Stimulated activated CD8-positive, alpha-beta memory T cell treated with anti-CD3 and anti-CD28 coated beads, Interleukin-12 subunit alpha, Interleukin-12 subunit beta, amount 100 ng/mL, for 24 hours (primary cell): ENCODE measurements around the gene NFATC1.

Experiments used
- DNase-seq: peaks from one replicate; pipeline ENCODE4 v3.0.0-alpha.2; 2020; ENCODE audit errors: extremely low read depth

NFATC1 gene

DNA sequence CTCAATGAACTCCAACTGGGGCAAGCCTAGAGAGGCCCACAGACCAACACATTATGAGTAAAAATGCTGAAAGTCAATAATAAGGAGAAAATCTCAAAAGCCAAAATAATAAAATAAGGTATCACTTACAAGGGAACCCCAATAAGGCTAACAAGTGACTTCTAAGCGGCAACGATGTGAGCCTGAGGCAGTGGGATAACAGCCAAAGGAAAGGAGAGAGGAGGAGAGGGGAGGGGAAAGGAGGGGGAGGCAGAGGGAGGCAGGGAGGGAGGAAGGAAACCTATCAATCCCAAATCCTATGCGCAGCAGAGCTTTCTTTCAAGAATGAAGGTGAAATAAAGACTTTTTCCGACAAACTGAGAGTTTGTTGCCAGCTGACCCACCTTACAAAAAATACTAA is 6.0 kb upstream of the NFATC1 start:
- DNase-seq = no peak

DNA sequence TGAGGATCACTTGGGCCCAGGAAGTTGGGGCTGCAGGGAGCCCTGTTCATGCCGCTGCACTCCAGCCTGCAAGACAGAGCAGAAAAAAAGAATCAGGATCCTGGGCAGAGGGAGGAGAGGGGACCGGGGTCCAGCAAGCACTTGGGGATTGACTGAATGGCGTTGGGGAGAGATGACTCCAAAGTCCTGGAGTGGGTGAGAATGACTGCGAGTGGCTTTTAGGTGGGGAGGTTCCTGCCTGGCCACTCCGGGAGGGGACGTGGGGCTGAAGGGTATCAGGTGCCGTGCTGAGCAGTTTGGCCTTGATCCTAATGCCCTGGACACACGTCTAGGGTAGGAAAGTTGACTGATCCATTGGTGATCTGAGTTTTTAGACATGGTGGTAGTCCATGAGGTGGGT is 3.5 kb upstream of the NFATC1 start:
- DNase-seq = no peak

DNA sequence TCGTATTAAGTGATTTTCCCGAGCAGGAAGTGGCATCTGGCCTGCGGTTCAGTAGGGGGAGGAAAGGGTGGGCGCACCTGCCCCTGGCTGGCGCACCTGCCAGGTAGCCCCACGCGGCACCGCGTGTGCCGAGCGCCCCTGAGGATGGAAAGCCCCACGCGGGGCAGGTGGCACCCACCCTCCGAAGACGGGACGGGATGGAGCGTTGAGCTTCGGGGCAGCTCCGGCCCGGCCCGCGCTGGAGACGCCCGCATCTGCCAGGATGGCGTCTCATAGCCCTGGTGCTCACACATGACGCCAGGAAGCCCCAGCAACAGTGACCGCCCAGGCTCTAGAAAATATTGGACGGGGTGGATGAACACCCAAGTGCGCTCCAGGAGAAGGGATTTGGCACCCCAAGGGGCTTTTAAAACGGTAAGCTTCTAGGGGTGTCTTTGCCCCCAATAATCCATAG is 2.5 kb upstream of the NFATC1 start:
- no peak for DNase-seq

DNA sequence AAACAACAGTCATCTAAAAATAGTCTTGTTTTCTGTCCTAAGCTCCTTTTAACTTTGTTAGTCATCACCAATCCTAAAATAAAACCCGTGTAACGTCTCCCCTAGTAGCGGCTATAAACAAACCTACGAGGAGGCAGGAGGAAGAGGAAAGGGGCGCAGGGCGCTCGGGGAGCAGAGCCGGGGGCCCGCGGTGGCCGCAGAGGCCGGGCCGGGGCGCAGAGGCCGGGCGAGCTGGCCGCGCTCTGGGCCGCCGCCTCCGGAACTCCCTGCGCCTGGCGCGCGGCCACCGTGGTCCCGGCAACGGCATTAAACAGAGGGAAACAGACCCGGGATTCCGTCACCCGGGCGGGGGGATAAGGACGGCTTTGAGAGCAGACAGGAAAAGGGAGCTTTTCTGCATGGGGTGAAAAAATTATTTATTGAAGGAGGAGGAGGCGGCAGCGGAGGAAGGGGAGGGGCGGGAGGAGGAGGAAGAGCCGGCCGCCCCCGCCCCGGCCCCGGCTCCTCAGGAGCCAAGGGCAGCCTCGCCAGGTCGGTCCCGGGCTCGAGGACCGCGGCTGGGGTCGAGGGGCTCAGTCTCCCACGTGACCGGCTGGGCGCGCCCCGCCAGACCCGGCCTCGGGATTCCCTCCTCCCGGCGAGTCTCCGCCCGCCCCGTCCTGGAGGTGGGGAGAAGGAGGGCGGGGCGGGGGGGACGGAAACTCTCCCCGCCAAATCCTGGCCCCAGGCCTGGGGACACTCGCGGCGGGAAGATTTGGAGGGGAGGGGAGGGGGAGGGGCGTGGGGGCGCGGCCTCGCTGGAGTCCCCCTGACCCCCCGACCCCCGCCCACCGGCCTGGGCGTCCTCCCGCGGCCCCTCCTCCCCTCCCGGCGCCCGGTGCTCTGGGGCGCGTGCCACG is 1.8 kb upstream of the NFATC1 start:
- no peak for DNase-seq

DNA sequence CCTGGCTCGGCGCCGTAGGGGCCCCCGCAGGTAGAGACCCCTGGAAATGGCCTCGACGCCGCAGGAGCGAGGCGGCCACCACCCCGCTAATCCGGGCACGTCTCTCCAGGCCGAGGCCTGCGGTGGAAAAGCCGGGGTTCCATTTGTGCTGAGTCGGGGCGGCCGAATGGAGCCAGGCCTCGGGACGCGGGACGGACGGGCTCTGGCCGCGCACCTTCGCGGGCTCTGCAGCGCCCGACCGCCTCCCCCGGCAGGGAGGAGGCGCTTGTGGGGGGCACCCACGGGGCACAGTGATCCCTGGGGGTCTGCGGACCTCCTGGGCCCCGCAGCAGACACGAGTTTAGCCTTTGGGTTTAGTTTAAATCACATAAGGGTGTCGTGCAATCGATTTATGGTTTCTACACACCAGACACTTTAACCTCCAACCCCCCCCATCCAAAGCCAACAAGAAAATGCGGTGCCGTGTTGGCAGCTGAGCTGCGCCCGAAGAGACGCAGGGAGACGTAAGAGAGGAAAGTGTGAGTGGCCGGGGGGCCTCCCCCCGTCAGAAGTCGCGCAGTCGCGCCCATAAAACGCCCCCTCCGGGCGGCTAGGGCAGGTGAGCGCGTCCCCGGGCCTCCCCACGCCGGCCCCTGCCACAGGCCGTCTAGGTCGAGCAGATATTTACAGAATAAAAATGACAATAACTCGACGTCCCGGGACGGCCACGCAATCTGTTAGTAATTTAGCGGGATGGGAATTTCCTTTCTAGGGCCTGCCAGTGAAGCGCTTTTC is 1.0 kb upstream of the NFATC1 start:
- no peak for DNase-seq

DNA sequence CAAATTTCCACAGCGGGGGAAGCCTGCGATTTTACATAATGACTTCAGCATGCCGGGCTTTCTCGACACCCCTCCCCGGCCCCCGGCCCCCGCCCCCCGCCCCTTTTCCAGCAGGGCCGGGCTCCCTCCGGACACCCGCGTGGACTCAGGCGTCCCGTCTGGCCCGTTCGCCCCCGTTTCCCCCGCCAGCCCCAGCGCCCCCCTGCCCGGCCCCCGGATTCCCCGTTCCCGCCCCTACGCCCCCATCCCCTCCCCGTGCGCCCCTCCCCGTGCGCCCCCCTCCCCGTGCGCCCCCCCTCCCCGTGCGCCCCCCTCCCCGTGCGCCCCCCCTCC is 456 bp upstream of the NFATC1 start:
- DNase-seq = no peak

DNA sequence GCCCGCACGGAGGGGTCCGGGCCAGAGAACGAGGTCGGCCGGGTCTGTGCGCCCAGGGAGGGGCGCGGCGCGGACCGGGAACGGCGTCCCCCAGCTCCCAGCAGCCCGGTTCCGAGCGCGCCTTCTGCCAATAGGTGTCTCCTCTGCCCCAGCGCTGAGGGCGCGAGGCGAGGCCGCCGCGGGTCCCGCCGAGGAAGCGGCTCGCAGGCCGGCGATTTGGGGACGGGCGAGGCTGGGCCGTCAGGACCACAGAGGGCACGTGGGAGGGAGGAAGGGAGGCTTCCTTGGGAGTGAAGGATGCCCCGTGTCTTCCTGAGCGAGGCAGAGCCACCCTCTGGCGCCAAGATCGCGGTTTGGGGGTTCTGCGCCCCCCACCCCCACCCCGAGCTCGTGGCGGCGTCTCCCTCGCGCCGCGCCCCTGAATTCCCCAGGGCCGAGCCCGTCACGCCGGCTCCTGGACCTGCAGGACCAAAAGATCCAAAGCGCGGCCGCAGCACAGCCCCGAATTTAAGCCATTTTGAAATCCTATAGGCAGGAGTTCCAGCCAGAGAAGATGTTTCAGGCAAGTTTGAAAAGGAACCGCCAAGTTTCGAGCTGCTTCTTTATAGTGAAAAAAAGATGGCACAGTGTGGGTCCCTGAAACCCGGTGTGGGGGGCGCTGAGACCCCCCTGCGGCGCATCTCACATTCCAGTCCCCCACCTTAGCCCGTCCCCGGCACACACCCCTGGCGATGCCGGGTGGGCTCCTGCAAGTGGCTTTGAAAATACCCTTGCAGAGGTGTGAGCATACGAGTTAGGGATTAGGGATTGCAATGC is 909 bp downstream of the NFATC1 start:
- no peak for DNase-seq

DNA sequence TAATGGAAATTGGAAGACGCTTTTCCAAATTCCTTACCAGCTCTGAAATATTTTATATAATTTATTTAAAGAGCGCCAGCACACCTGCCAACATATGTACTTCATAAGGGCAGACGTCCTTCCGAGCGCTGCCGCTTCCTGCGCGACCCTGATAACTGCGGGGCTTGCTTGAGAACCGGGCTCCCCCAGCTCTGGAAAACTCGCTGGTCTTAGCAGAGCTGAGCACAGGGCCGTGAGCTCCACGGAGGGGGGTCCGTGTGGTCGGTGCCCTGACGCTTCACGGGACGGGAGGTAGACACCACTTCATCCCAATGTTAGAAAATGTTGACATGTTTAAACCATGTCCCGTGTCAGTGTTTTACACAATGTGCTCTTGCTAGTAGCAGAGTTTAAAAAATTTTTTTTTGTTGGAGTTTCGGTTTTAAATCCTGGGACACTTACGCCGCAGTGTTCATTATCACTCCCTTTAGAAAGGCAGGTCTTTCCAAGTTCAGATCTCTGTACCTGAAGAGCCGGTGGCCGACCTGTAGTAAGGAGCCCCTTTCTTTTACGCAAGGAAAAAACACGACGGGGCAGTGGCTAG is 1.6 kb downstream of the NFATC1 start:
- DNase-seq = no peak

DNA sequence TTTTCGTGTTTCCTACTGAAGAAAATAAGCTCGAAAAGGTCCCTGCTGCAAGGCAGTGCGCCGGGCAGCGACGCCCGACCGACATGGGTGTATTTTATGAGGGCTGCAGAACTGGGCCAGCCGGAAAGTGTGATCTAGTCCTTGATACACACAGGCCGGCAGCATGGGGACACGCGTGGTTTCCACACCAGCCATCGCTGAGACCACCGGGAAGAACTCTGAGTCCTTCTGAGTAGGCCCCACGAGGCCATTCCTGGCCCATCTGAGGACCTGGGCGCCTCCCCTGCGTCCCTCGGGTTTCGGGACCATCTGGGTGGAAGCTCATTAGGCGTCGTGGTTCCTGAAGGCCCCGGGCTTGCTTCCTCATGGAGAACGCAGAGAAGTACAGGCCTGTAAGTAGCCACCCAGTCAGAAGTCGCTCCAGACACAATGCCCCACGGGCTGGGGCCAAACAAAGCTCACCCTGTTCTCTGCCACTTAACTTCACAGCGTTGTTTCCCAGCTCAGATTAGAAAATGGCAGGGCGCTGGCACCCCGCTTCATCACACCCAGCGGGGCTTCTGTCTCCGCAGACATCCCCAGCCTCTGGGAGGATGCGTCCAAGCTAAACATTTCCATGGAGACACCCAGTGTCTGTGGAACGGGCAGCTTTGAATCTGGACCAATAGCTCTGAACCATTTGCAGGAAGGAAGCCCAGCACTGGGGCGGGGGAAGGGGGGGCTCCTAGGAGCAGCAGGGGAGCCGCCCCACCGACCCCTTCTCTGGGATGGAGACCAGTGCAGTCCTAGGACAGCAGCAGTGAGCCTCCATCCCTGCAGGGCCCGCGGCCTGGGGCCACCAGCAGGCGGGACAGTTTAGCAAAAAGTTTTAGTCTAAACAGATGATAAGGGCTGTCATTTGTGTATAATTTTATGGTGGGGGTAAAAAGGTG is 2.4 kb downstream of the NFATC1 start:
- DNase-seq = no peak

DNA sequence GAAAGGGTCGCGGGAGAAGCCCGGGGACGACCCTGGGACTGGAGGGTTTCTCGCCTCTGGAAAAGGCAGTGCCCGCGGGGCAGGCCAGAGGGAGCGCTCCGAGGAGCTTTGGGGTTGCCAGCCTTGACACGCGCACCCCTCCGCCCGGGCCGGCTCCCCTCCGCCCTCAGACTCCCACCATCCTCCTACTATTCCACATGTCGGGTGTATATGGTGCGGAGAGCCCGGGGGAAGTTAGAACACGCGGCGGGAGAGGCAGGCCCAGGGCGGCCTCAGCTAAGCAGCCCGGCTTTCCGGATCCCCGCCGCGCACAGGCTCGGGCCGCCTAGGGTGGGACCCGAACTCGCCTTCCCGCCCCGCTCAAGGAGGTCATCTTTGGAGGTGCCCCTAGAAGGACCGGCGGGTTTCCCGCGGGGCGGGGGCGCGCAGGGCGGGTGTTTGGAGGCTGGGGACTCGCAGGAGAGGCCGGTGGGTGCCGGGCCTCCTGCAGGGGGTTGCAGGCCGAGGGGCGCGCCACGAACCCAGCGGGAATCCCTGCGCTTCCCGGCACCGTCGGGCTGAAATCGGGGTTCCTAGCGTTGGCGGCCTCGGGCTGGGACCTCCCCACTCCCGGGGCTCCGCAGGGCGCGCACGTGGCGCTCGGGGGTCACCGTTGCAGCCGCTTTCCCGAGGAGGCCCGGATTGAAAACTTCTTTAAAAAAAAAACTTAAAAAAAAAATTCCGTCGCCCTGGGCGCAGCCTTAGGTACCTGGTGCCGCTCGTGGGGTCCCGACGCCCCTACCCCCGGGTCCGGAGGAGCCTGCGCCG is 3.7 kb downstream of the NFATC1 start:
- no peak for DNase-seq

DNA sequence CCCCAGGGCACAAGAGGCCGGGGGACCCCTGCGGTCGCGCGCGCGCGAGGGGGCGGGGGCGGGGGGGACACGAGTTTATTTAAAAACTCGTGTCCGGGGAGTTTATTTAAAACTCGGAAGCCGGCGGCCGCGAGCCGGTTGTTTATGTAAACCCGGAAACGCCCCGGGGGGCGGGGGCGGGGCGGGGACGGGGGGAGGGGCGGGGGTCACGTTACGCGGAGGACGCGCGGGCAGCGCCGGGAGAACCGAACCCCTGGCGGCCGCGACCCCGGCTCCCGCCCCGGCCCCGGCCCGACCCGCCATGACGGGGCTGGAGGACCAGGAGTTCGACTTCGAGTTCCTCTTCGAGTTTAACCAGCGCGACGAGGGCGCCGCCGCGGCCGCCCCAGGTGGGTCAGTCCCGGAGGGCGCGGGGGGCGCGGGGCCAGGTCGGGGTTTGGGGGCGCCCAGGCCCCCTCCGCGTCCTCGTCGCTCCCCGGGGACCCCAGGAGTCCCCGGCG is 4.4 kb downstream of the NFATC1 start:
- no peak for DNase-seq

DNA sequence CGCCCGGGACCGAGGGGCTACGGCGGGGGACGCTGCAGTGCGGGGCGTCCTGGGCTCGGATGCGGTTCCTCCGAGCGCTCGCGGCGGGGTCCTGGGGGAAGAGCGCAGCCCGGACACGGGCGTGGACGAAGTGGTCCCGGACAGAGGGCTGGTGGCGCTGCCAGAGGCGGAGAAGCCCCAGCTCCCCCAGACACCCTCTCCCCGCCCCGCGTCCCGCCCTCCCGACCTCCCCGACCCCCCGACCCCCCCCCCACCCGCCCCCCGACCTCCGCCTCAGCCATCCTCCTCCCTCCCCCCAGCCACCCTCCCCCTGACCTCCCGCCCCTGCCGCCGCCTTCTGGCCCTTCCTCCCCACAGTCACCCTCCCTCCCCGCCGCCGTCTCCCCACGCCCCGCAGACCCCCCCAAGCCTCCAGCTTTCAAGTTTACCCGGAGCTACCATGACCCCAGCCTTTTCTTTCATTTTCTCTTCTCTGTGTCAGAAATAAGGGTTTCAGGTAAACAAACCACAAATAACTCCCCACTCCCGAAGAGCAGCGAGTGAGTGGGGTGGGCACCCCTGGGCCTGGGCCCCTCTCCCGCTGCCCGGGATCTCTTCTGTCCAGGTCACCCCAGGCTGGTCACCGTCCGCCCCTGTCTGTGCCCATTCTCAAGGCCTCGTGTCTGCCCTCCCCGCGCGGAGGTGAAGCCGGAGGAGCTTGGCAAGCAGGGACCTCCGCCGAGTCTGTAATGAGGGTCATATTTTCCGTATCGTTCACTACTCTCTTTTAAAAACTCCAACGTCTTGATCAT is 5.1 kb downstream of the NFATC1 start:
- no peak for DNase-seq

DNA sequence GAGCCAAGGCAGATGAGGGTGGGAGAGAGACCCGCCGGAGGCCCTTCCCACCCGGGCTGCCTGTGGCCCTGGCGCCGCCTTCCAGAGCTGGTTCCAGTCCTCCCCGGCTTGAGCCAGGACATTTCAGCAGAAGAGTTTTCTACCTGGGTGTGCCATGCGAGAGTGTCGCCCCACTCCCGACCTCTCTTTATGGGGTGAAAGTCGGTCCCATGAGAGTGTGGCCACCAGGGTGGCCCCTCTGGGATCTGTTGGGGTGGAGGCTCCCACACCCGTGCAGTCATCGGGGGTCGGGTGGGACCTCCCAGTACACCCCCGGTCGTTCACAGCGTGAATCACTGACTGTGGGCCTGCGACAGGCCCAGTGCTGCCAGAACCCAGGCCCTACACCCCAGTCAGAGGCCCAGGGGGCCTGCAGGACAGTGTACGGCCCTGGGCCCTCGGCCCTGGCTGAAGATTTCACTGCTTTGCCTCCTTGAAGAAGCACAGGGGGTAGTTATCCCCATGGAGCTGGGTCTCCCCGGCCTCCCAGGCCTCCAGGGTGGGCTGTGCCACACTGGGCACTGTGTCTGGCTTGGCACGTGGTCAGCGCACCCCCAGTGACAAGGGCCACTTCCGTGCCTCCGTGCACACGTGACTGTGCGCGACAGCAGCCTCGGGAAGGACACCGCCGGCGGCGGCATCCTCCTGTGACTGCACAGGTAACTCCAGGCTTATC is 5.9 kb downstream of the NFATC1 start:
- DNase-seq = no peak

DNA sequence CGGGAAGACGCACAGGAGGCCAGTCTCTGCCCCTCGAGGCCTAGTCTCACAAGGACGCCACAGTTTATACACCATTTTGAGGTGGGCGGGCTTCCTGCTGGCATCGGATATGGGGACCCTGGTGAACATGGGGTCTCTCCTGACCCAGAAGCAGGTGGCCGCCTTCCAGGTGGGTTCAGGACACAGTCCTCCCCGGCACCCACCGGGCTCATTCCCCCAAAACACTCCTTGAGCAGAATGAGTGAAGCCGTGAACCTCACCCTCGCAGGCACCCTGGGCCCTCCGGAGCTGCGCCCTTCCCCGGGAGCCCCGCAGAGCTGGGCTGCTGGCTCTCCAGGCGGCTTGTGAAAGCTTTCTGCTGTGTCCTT is 6.5 kb downstream of the NFATC1 start:
- no peak for DNase-seq

DNA sequence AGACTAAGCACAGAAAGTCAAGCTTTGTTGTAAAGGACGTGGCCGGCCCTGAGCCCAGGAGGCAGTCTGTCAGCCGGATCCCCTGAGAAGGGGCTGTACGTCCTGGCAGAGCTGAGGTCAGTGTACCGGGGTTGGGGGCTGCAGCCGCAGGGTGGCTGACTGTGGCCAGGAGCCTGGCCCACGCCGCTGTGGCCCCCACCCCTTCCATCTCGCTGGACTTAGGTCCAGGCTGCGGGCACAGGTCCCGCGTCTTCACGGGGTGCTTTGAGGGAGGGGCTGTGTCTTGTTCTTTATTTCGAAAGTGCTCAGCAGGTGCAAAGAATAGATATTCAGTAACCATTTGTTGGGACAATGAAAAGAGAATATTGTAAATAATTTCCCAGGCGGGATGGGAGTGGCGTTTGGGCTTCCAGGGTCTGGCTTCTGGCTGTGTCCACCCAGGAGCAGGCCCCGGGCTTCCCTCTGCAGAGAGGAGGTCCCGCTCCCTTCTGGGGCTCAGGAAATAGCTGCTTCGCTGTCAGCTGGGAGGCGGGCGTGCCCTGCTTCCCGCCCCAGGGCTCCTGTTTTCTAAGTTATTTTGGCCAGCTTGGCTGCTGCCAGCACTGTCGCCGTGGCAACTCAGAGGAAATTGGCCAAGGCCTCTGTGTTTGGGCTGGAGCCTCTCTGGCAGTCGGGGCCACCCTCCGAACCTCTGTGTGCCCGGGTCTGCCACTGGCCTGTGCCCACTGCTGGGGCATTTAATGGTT is 7.4 kb downstream of the NFATC1 start:
- DNase-seq = no peak

DNA sequence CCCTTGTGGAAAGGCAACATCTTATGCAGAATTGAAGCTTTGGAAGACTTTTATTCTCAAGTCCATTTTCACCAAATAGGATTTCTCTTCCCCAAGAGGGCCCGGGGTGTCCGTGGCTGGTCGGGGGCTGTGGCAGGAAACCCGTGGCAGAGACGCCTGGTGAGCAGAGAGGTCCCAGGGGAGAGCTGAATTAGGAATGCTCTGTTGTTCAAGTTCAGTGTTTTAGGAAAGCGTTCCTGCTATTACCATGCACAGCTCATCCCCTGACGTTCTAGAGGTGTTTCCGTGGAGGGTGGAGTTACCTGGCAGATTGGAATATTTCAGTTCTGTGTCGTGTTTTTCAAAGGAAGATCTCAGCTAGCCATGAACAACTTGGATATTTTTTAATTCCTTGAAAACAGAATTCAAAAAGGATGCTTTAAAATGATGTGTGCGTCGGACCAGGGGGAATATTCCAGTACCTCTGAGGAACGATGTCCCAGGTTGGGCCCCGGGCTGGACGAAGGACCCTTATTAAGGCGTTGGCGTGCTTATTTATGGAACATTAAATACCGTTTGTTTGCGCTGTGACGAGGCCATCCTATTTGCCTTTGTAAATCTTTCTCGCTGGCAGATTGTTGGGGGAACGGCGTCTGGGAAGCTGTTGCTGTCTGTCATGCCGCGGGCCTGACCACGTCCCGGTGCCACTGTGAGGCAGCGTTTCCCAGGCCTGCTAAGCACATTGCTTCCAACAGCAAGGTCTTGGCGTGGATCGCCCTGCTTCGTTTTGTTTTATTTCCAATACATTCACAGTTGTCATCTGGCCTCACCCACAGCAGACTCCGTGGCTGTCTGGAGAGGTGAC is 8.2 kb downstream of the NFATC1 start:
- no peak for DNase-seq

DNA sequence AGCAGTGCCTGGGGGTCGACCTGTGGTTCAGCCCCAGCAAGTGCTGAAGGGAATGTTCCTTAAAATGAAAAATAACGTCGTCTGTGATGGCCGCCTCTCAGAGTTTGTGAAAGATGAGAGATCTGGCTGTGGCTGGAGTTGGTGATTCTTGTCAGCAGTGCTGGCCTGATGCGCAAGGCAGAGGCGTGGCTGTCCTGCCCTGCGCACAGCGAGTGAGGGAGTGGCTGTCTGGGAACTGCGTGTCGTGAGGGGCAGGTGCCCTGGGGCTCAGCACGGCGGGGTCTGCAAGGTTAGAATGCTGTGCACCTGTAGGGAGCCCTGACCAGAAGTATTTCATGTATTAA is 8.8 kb downstream of the NFATC1 start:
- no peak for DNase-seq
